HG03039 (cell line): ENCODE results near the gene C12orf56.
"Not testable (repeated sequence)": the region's sequence is repeated elsewhere in the genome, so short reads cannot be mapped to it uniquely, and the experiment has no call there.

ENCODE experiments used
- ATAC-seq: cut with Tn5 transposase; IDR thresholded peaks from one replicate; pipeline ENCODE4 v1.9.1; 2021; ENCODE audit warnings: mild to moderate bottlenecking, moderate library complexity; ENCODE audit not compliant: unreplicated experiment

Gene C12orf56

GRCh38 chr12:64240781-64241180 is 149.8 kb downstream of the C12orf56 start:
- ATAC-seq, result no peak

- ATAC-seq, result no peak
Observed at GRCh38 chr12:64237382-64237781, 153.2 kb downstream of the C12orf56 start.

GRCh38 chr12:64236549-64236948 is 154.0 kb downstream of the C12orf56 start:
- no peak for ATAC-seq

- ATAC-seq, result no peak
Observed at GRCh38 chr12:64232196-64232595, 158.4 kb downstream of the C12orf56 start.

GRCh38 chr12:64229796-64230195 is 160.8 kb downstream of the C12orf56 start:
- no peak for ATAC-seq

- ATAC-seq, result no peak
Observed at GRCh38 chr12:64229240-64229639, 161.3 kb downstream of the C12orf56 start.

GRCh38 chr12:64225626-64226025 is 164.9 kb downstream of the C12orf56 start:
- no peak for ATAC-seq

GRCh38 chr12:64222009-64222765 is 168.4 kb downstream of the C12orf56 start, which contains the start of gene KICS2:
Gene KICS2, minus strand, starts transcription at chr12:64222296. Its CDS starts 59 bp downstream, at chr12:64222237.
- peak; percentile 96 for ATAC-seq

GRCh38 chr12:64221651-64222008 is 168.9 kb downstream of the C12orf56 start:
- ATAC-seq, result peak; percentile 31

GRCh38 chr12:64220046-64220445 is 170.5 kb downstream of the C12orf56 start:
- ATAC-seq, result no peak

- ATAC-seq, result no peak
Observed at GRCh38 chr12:64219145-64219544, 171.4 kb downstream of the C12orf56 start.

GRCh38 chr12:64218597-64218996 is 172.0 kb downstream of the C12orf56 start:
- no peak for ATAC-seq

- not testable (repeated sequence) for ATAC-seq
Observed at GRCh38 chr12:64217643-64218042, 172.9 kb downstream of the C12orf56 start.

- no peak for ATAC-seq
Observed at GRCh38 chr12:64216239-64216638, 174.3 kb downstream of the C12orf56 start.
